K562 (cell line): ENCODE measurements around the gene EIF4G2. TPM values are rescaled to one million over a fixed set of nuclear protein-coding genes. Genes with fewer than 3 reads are reported as not detected.
A peak's percentile ranks its signal among the peaks of the same experiment; 100 is the strongest.

Source experiments
- ATF7 ChIP-seq: fragments of 450-650 bp; IDR thresholded peaks from 2 replicates; pipeline ENCODE4 v1.7.1; 2014; ENCODE audit warnings: mild to moderate bottlenecking, moderate library complexity
- CC2D1A ChIP-seq: fragments of 450-650 bp; IDR thresholded peaks from 2 replicates; pipeline ENCODE4 v1.6.1; 2017; ENCODE audit warnings: mild to moderate bottlenecking
- CEBPG ChIP-seq, 3 experiments: fragments of 200-800 bp in 1 of 3; sonication (Bioruptor generic) in 1 of 3; sonication (generic) in 1 of 3; formaldehyde crosslinking in 1 of 3; IDR thresholded peaks in 2 of 3; conservative IDR thresholded peaks in 1 of 3; 2 replicates each; pipeline versions ENCODE4 v1.6.1 to v1.8.0; 2016 to 2022; ENCODE audit warnings: missing compliant biosample characterization in 2 of 3, missing genetic modification characterization in 2 of 3, mild to moderate bottlenecking in 1 of 3, missing genetic modification reagents in 1 of 3
- CUX1 ChIP-seq: fragments of 200-800 bp; sonication (Bioruptor generic); IDR thresholded peaks from 2 replicates; pipeline ENCODE4 v1.6.1; 2016; ENCODE audit warnings: missing genetic modification characterization, missing compliant biosample characterization
- DNMT1 ChIP-seq: fragments of 450-650 bp; IDR thresholded peaks from 2 replicates; pipeline ENCODE4 v1.6.1; 2016; ENCODE audit warnings: antibody characterized with exemption, mild to moderate bottlenecking
- E2F3 ChIP-seq: fragments of 250-450 bp; sonication (Bioruptor Pico); IDR thresholded peaks from 2 replicates; pipeline ENCODE4 v1.4.0; 2020; ENCODE audit warnings: mild to moderate bottlenecking
- FOXM1 ChIP-seq, 2 experiments: fragments of 450-650 bp in 1 of 2; sonication (generic) in 1 of 2; formaldehyde crosslinking in 1 of 2; IDR thresholded peaks; 2 replicates each; pipeline versions ENCODE4 v1.6.1 to v1.9.0; 2017 to 2022; ENCODE audit warnings: low read depth in 2 of 2, mild to moderate bottlenecking in 2 of 2, missing genetic modification reagents in 1 of 2, moderate library complexity in 1 of 2
- HNRNPL ChIP-seq: fragments of 200-400 bp; formaldehyde crosslinking; IDR thresholded peaks from 2 replicates; pipeline ENCODE4 v1.6.1; 2017; ENCODE audit warnings: low read depth, mild to moderate bottlenecking, low read length
- MYBL2 ChIP-seq, 2 experiments: fragments of 450-650 bp in 1 of 2; sonication (generic) in 1 of 2; formaldehyde crosslinking in 1 of 2; IDR thresholded peaks; 2 replicates each; pipeline versions ENCODE4 v1.6.1 to v1.8.1; 2017 to 2022; ENCODE audit warnings: borderline replicate concordance in 1 of 2, inconsistent platforms in 1 of 2, low read depth in 1 of 2, mild to moderate bottlenecking in 1 of 2, missing genetic modification reagents in 1 of 2, moderate library complexity in 1 of 2
- POLR3G ChIP-seq: IDR thresholded peaks from 2 replicates; pipeline ENCODE4 v1.6.1; 2011; ENCODE audit not compliant: insufficient read length, insufficient replicate concordance; ENCODE audit errors: extremely low read depth
- SETDB1 ChIP-seq: IDR thresholded peaks from one replicate; pipeline ENCODE4 v1.6.1; 2012; ENCODE audit warnings: low read length, control low read depth, inconsistent platforms
- ZNF3 ChIP-seq: fragments of 250-450 bp; sonication (Bioruptor Pico); IDR thresholded peaks from 2 replicates; pipeline ENCODE4 v1.5.0; 2021; ENCODE audit warnings: mild to moderate bottlenecking, moderate library complexity
- polyA plus RNA-seq, 8 experiments: library from polyadenylated mRNA; depleted of rRNA in 4 of 8; stranded (reverse) in 5 of 8; unstranded in 3 of 8; fragments of >200 nt; fragmentation: Nextera tagmentation in 2 of 8; fragmentation: Illumina TruSeq in 1 of 8; extraction: Ambion mirVana in 2 of 8; extraction: Trizol in 1 of 8; gene quantifications; 2 replicates each; pipeline versions ENCODE4 v1.2.1 to v1.2.3, GENCODE V29; 2011 to 2014; ENCODE audit warnings: inconsistent platforms in 1 of 8, missing spikeins in 1 of 8
- total RNA-seq, 7 experiments: library from RNA; depleted of rRNA in 6 of 7; stranded (reverse); fragments of >200 nt in 6 of 7; fragmentation: Illumina TruSeq in 2 of 7; extraction: Trizol in 2 of 7; gene quantifications; 2 replicates each; pipeline versions ENCODE4 v1.2.1 to v1.2.3, GENCODE V29; 2011 to 2021; ENCODE audit warnings: low replicate concordance in 1 of 7
- TF ChIP-seq, protein P1 (sequence below): fragments of 250-450 bp; sonication (Bioruptor Pico); IDR thresholded peaks from 2 replicates; pipeline ENCODE4 v1.5.0; 2020; ENCODE audit warnings: mild to moderate bottlenecking, borderline replicate concordance
- TF ChIP-seq, protein P2 (sequence below): fragments of 450-650 bp; formaldehyde crosslinking; IDR thresholded peaks from 2 replicates; pipeline ENCODE4 v1.4.0; 2020; ENCODE audit warnings: mild to moderate bottlenecking, moderate library complexity
- TF ChIP-seq, protein P3 (sequence below): sonication (generic); formaldehyde crosslinking; IDR thresholded peaks from 2 replicates; pipeline ENCODE4 v1.8.0; 2023; ENCODE audit warnings: mild to moderate bottlenecking, missing genetic modification reagents

Gene EIF4G2
- total and polyA plus RNA-seq, 9 of the 15 experiments (the other 6 are each of a cell fraction or from before 2014, with no cell fraction given), result 206 to 790 (median 646) TPM

DNA sequence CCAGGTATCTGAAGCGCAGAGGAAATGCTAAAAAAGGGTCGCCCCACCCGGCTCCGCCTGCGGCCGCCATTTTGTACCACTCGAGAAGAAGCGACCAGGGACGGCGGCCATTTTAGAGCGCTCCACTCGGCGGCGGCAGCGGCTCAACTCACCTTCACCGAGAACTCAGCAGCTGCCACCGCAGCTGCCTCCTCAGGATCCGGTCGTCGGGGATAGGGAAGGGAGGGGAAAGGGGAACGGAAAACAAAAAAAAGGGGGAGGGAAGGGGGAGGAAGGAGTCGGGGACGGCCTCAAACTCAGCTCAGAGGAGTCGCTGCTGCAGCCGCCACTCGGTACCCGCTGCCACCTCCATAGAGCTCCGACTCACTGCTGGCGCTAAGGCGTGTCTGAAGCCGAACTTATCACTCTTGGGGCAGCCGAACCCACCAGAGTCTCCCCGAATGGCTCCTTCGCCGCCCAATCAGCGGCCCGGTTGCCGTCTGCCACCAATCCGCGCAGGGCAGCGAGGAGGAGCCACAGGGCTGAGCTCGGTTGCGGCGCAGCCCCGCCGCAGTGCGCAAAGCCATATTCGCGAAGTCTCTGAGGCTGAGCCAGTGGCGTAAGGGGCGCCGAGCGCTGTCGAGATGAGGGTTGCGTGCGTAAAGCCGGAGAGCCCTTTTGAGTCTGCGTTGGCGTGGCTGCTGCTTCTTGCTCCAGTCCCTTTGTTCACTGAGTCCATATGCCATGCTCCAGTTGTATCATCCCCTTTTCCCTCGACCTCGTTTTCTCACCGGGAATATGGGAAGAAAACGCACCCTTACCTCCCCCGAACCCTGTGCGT, at the start of gene EIF4G2 (continued):
- TF ChIP-seq CUX1 (CRISPR knock-in tag), result no peak
- TF ChIP-seq, protein P1, sequence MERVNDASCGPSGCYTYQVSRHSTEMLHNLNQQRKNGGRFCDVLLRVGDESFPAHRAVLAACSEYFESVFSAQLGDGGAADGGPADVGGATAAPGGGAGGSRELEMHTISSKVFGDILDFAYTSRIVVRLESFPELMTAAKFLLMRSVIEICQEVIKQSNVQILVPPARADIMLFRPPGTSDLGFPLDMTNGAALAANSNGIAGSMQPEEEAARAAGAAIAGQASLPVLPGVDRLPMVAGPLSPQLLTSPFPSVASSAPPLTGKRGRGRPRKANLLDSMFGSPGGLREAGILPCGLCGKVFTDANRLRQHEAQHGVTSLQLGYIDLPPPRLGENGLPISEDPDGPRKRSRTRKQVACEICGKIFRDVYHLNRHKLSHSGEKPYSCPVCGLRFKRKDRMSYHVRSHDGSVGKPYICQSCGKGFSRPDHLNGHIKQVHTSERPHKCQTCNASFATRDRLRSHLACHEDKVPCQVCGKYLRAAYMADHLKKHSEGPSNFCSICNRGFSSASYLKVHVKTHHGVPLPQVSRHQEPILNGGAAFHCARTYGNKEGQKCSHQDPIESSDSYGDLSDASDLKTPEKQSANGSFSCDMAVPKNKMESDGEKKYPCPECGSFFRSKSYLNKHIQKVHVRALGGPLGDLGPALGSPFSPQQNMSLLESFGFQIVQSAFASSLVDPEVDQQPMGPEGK, result no peak
- TF ChIP-seq ZNF3 (CRISPR knock-in tag), result no peak
- TF ChIP-seq CC2D1A, result peak; percentile 88
- TF ChIP-seq, protein P2, sequence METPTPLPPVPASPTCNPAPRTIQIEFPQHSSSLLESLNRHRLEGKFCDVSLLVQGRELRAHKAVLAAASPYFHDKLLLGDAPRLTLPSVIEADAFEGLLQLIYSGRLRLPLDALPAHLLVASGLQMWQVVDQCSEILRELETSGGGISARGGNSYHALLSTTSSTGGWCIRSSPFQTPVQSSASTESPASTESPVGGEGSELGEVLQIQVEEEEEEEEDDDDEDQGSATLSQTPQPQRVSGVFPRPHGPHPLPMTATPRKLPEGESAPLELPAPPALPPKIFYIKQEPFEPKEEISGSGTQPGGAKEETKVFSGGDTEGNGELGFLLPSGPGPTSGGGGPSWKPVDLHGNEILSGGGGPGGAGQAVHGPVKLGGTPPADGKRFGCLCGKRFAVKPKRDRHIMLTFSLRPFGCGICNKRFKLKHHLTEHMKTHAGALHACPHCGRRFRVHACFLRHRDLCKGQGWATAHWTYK, result peak; percentile 22; the same call in 1 of the 2 replicates
- no peak for TF ChIP-seq SETDB1
- TF ChIP-seq CEBPG (CRISPR knock-in tag; IDR thresholded peaks at IDR 0.05), result no peak
- no peak for TF ChIP-seq CEBPG (tag; conservative IDR thresholded peaks at IDR 0.05 in 1 of 2, IDR thresholded peaks at IDR 0.05 in 1 of 2)
- TF ChIP-seq, protein P3, sequence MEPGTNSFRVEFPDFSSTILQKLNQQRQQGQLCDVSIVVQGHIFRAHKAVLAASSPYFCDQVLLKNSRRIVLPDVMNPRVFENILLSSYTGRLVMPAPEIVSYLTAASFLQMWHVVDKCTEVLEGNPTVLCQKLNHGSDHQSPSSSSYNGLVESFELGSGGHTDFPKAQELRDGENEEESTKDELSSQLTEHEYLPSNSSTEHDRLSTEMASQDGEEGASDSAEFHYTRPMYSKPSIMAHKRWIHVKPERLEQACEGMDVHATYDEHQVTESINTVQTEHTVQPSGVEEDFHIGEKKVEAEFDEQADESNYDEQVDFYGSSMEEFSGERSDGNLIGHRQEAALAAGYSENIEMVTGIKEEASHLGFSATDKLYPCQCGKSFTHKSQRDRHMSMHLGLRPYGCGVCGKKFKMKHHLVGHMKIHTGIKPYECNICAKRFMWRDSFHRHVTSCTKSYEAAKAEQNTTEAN (CRISPR knock-in tag), result no peak
- TF ChIP-seq ATF7, result peak; percentile 84
- peak; percentile 98 for TF ChIP-seq HNRNPL
- no peak for TF ChIP-seq DNMT1
- no peak for TF ChIP-seq MYBL2 (IDR thresholded peaks at IDR 0.05; ENCODE audit: low read depth)
- no peak for TF ChIP-seq MYBL2 (CRISPR knock-in tag; IDR thresholded peaks at IDR 0.05; ENCODE audit: borderline replicate concordance)
- peak; percentile 54 for TF ChIP-seq FOXM1 (IDR thresholded peaks at IDR 0.05; ENCODE audit: low read depth)
- peak; percentile 94 for TF ChIP-seq FOXM1 (CRISPR knock-in tag; IDR thresholded peaks at IDR 0.05; ENCODE audit: low read depth)
- TF ChIP-seq E2F3 (CRISPR knock-in tag), result 0 out of 2 replicates have a peak, but pooled peaks have one; percentile 50
- TF ChIP-seq POLR3G, result no peak
